Naive thymus-derived CD8-positive, alpha-beta T cell (primary cell): ENCODE measurements around the gene RAB35. TPM values are rescaled to one million over a fixed set of nuclear protein-coding genes. Genes with fewer than 3 reads are reported as not detected.

Source experiments
- microRNA-seq: library from miRNA; unstranded; fragments of <30 nt; microRNA quantifications from one replicate; pipeline ENCODE4 v1.2.0, GENCODE V29; 2022; ENCODE audit warnings: borderline microRNAs expressed
- polyA plus RNA-seq, 3 donors: library from polyadenylated mRNA; unstranded; fragments of 300-500 nt; fragmentation: Illumina TruSeq; gene quantifications; one replicate each; pipeline ENCODE4 v1.2.3, GENCODE V29; 2021
- total RNA-seq, 8 experiments: library from RNA in 2 of 8; stranded (reverse) in 2 of 8; gene quantifications; one replicate each; pipeline ENCODE4 v1.2.3 and lab custom pipeline; 2021 to 2026

Gene RAB35
- total and polyA plus RNA-seq, 5 experiments from 2014 or later, result 10.2 to 51.6 (median 14.1) TPM

Small RNAs within 50 kb of the gene (microRNA-seq; reads per million reads assigned to microRNA genes)
- gene MIR4498, result not detected

Other genes with a start within 250 kb of the RAB35 start
- 1 to 10 TPM in 1 of 2 experiments, under 1 TPM in 1; 0.99 to 2.3 TPM for gene CIT, start 239.4 kb downstream of the RAB35 start, total RNA-seq
- under 1 TPM; 0.01 to 0.19 (median 0.05) TPM for gene CIT, start 239.4 kb downstream of the RAB35 start, polyA plus RNA-seq
- gene BICDL1, start 127.5 kb downstream of the RAB35 start, total RNA-seq, result 100 to 1,000 TPM; 147 to 157 TPM
- 1 to 10 TPM; 1.2 to 1.9 (median 1.4) TPM for gene BICDL1, start 127.5 kb downstream of the RAB35 start, polyA plus RNA-seq
- gene GCN1, start 78.0 kb upstream of the RAB35 start, total RNA-seq, result 100 to 1,000 TPM; 132 to 133 TPM
- 10 to 100 TPM; 14.9 to 28.3 (median 23.8) TPM for gene GCN1, start 78.0 kb upstream of the RAB35 start, polyA plus RNA-seq
- 1,000 to 10,000 TPM; 1,511 to 1,568 TPM for gene RPLP0, start 84.4 kb upstream of the RAB35 start, total RNA-seq
- 1,000 to 10,000 TPM; 1,821 to 2,320 (median 1,964) TPM for gene RPLP0, start 84.4 kb upstream of the RAB35 start, polyA plus RNA-seq
- 10 to 100 TPM; 93.9 to 96.6 TPM for gene PXN, start 149.0 kb upstream of the RAB35 start, total RNA-seq
- gene PXN, start 149.0 kb upstream of the RAB35 start, polyA plus RNA-seq, result 10 to 100 TPM; 64.3 to 95.6 (median 80.4) TPM
- gene RNU4-2, start 175.2 kb upstream of the RAB35 start, total RNA-seq, result 1,000 to 10,000 TPM; 4,355 to 8,006 TPM
- 10 to 100 TPM in 1 of 3 donors, not detected in 2; 79.6 TPM for gene RNU4-2, start 175.2 kb upstream of the RAB35 start, polyA plus RNA-seq
- 100 to 1,000 TPM; 519 to 934 TPM for gene RNU4-1, start 176.5 kb upstream of the RAB35 start, total RNA-seq
- not detected for gene RNU4-1, start 176.5 kb upstream of the RAB35 start, polyA plus RNA-seq
- gene SIRT4, start 185.6 kb upstream of the RAB35 start, total RNA-seq, result 1 to 10 TPM; 2.4 to 4.1 TPM
- gene SIRT4, start 185.6 kb upstream of the RAB35 start, polyA plus RNA-seq, result 1 to 10 TPM; 1.9 to 3.2 (median 2.2) TPM
- not detected for gene PLA2G1B, start 211.0 kb upstream of the RAB35 start, total RNA-seq
- gene PLA2G1B, start 211.0 kb upstream of the RAB35 start, polyA plus RNA-seq, result under 1 TPM; 0.40 to 0.77 (median 0.75) TPM